ENCODE measurements around the gene TNF.

DNA sequence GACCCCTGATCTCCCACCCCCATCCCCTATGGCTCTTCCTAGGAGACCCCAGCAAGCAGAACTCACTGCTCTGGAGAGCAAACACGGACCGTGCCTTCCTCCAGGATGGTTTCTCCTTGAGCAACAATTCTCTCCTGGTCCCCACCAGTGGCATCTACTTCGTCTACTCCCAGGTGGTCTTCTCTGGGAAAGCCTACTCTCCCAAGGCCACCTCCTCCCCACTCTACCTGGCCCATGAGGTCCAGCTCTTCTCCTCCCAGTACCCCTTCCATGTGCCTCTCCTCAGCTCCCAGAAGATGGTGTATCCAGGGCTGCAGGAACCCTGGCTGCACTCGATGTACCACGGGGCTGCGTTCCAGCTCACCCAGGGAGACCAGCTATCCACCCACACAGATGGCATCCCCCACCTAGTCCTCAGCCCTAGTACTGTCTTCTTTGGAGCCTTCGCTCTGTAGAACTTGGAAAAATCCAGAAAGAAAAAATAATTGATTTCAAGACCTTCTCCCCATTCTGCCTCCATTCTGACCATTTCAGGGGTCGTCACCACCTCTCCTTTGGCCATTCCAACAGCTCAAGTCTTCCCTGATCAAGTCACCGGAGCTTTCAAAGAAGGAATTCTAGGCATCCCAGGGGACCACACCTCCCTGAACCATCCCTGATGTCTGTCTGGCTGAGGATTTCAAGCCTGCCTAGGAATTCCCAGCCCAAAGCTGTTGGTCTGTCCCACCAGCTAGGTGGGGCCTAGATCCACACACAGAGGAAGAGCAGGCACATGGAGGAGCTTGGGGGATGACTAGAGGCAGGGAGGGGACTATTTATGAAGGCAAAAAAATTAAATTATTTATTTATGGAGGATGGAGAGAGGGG is 1.9 kb upstream of the TNF start:
- TF ChIP-seq, protein P1, sequence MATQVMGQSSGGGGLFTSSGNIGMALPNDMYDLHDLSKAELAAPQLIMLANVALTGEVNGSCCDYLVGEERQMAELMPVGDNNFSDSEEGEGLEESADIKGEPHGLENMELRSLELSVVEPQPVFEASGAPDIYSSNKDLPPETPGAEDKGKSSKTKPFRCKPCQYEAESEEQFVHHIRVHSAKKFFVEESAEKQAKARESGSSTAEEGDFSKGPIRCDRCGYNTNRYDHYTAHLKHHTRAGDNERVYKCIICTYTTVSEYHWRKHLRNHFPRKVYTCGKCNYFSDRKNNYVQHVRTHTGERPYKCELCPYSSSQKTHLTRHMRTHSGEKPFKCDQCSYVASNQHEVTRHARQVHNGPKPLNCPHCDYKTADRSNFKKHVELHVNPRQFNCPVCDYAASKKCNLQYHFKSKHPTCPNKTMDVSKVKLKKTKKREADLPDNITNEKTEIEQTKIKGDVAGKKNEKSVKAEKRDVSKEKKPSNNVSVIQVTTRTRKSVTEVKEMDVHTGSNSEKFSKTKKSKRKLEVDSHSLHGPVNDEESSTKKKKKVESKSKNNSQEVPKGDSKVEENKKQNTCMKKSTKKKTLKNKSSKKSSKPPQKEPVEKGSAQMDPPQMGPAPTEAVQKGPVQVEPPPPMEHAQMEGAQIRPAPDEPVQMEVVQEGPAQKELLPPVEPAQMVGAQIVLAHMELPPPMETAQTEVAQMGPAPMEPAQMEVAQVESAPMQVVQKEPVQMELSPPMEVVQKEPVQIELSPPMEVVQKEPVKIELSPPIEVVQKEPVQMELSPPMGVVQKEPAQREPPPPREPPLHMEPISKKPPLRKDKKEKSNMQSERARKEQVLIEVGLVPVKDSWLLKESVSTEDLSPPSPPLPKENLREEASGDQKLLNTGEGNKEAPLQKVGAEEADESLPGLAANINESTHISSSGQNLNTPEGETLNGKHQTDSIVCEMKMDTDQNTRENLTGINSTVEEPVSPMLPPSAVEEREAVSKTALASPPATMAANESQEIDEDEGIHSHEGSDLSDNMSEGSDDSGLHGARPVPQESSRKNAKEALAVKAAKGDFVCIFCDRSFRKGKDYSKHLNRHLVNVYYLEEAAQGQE (IDR thresholded peaks at IDR 0.05; ENCODE audit: insufficient read depth in 1 of 2, low read depth in 2 of 2, low read length in 2 of 2) = no peak
- TF ChIP-seq POLR2AphosphoS5 (IDR thresholded peaks at IDR 0.05; ENCODE audit: low read depth, low read length) (no peak), SIN3A (IDR thresholded peaks at IDR 0.05; ENCODE audit: borderline replicate concordance, insufficient read depth, low read length) (no peak), TAF1 (IDR thresholded peaks at IDR 0.05; ENCODE audit: borderline replicate concordance, insufficient read depth, low read length) (no peak), FOXP2 (optimal IDR thresholded peaks at IDR 0.05; ENCODE audit: borderline replicate concordance, extremely low read depth, extremely low read length, insufficient read depth) (no peak)
